GM12878 (cell line): ENCODE measurements around the gene STOML3. TPM values are rescaled to one million over a fixed set of nuclear protein-coding genes. Genes with fewer than 3 reads are reported as not detected.

ENCODE experiments used
- CBX5 ChIP-seq: sonication (generic); IDR thresholded peaks from 2 replicates; pipeline ENCODE4 v1.6.1; 2016; ENCODE audit warnings: low read depth, moderate library complexity, mild to moderate bottlenecking, inconsistent platforms
- HCFC1 ChIP-seq: fragments of 150-350 bp; IDR thresholded peaks from 2 replicates; pipeline ENCODE4 v1.6.1; 2014; ENCODE audit warnings: low read length
- IRF4 ChIP-seq: IDR thresholded peaks from 2 replicates; pipeline ENCODE4 v1.6.1; 2011; ENCODE audit warnings: low read depth, low read length
- NFIC ChIP-seq: IDR thresholded peaks from 2 replicates; pipeline ENCODE4 v1.6.1; 2012; ENCODE audit warnings: low read depth, mild to moderate bottlenecking, inconsistent platforms, low read length, moderate library complexity
- SIX5 ChIP-seq: IDR thresholded peaks from 2 replicates; pipeline ENCODE4 v1.6.1; 2011; ENCODE audit warnings: mild to moderate bottlenecking, low read depth, low read length, moderate library complexity; ENCODE audit not compliant: severe bottlenecking
- SRF ChIP-seq, 2 experiments: IDR thresholded peaks; 2 replicates each; pipeline ENCODE4 v1.6.1; 2011; ENCODE audit warnings: low read depth in 2 of 2, low read length in 2 of 2, mild to moderate bottlenecking in 1 of 2, moderate library complexity in 1 of 2
- STAT3 ChIP-seq: IDR thresholded peaks from 2 replicates; pipeline ENCODE4 v1.6.1; 2011; ENCODE audit warnings: low read depth, low read length, improper control_type of control experiment
- SUZ12 ChIP-seq: fragments of 200-600 bp; sonication (generic); IDR thresholded peaks from one replicate; pipeline ENCODE4 v1.6.1; 2018; ENCODE audit warnings: antibody characterized with exemption, mild to moderate bottlenecking; ENCODE audit not compliant: unreplicated experiment
- TAF1 ChIP-seq: IDR thresholded peaks from 2 replicates; pipeline ENCODE4 v1.6.1; 2011; ENCODE audit warnings: mild to moderate bottlenecking, low read depth, low read length, borderline replicate concordance
- TBL1XR1 ChIP-seq: IDR thresholded peaks from 2 replicates; pipeline ENCODE4 v1.6.1; 2012; ENCODE audit warnings: low read depth, low read length, improper control_type of control experiment
- WRNIP1 ChIP-seq: IDR thresholded peaks from 2 replicates; pipeline ENCODE4 v1.6.1; 2011; ENCODE audit warnings: low read depth, low read length, improper control_type of control experiment, borderline replicate concordance
- ZNF217 ChIP-seq: fragments of 450-650 bp; IDR thresholded peaks from 2 replicates; pipeline ENCODE4 v1.6.1; 2017; ENCODE audit warnings: antibody characterized with exemption, mild to moderate bottlenecking
- ZNF24 ChIP-seq: fragments of 450-650 bp; IDR thresholded peaks from 2 replicates; pipeline ENCODE4 v1.6.1; 2017; ENCODE audit warnings: antibody characterized with exemption, mild to moderate bottlenecking
- ZNF274 ChIP-seq: IDR thresholded peaks from one replicate; pipeline ENCODE4 v1.8.0; 2011; ENCODE audit not compliant: insufficient read length, insufficient read depth
- polyA plus RNA-seq, 11 experiments: library from polyadenylated mRNA; depleted of rRNA in 4 of 11; unstranded in 6 of 11; stranded (reverse) in 5 of 11; fragments of >200 nt; fragmentation: Nextera tagmentation in 4 of 11; fragmentation: Illumina TruSeq in 1 of 11; extraction: Ambion mirVana in 4 of 11; extraction: Trizol in 1 of 11; gene quantifications; 1 replicate in 1 of 11; 2 replicates in 10 of 11; pipeline versions ENCODE4 v1.2.1 to v1.2.3, GENCODE V29; 2011 to 2016; ENCODE audit warnings: inconsistent platforms in 2 of 11, missing spikeins in 2 of 11, low read depth in 1 of 11
- total RNA-seq, 4 experiments: library from RNA; depleted of rRNA in 3 of 4; stranded (reverse); fragments of >200 nt in 3 of 4; fragmentation: Illumina TruSeq in 1 of 4; extraction: Trizol in 1 of 4; gene quantifications; 2 replicates each; pipeline versions ENCODE4 v1.2.1 to v1.2.3, GENCODE V29; 2013 to 2021
- TF ChIP-seq, protein P1 (sequence below): fragments of 450-650 bp; formaldehyde crosslinking; IDR thresholded peaks from 2 replicates; pipeline ENCODE4 v1.4.0; 2020; ENCODE audit warnings: mild to moderate bottlenecking, moderate library complexity
- TF ChIP-seq, protein P2 (sequence below): fragments of 150-350 bp; IDR thresholded peaks from 2 replicates; pipeline ENCODE4 v1.6.1; 2014; ENCODE audit warnings: mild to moderate bottlenecking, low read depth, low read length
- TF ChIP-seq, protein P3 (sequence below): fragments of 450-650 bp; conservative IDR thresholded peaks from 2 replicates; pipeline ENCODE4 v1.6.1; 2017; ENCODE audit warnings: mild to moderate bottlenecking, moderate library complexity
- TF ChIP-seq, protein P4 (sequence below): fragments of 450-650 bp; IDR thresholded peaks from 2 replicates; pipeline ENCODE4 v1.6.1; 2014; ENCODE audit warnings: mild to moderate bottlenecking
- TF ChIP-seq, protein P5 (sequence below): IDR thresholded peaks from 2 replicates; pipeline ENCODE4 v1.6.1; 2011; ENCODE audit warnings: low read depth, low read length, improper control_type of control experiment, borderline replicate concordance
- TF ChIP-seq, protein P6 (sequence below): IDR thresholded peaks from 2 replicates; pipeline ENCODE4 v1.6.1; 2011; ENCODE audit warnings: low read depth, mild to moderate bottlenecking, low read length, moderate library complexity, borderline replicate concordance; ENCODE audit errors: extremely low read depth

STOML3 gene
- total and polyA plus RNA-seq, 10 of the 15 experiments (the other 5 are each of a cell fraction or from before 2014, with no cell fraction given) = not detected

DNA sequence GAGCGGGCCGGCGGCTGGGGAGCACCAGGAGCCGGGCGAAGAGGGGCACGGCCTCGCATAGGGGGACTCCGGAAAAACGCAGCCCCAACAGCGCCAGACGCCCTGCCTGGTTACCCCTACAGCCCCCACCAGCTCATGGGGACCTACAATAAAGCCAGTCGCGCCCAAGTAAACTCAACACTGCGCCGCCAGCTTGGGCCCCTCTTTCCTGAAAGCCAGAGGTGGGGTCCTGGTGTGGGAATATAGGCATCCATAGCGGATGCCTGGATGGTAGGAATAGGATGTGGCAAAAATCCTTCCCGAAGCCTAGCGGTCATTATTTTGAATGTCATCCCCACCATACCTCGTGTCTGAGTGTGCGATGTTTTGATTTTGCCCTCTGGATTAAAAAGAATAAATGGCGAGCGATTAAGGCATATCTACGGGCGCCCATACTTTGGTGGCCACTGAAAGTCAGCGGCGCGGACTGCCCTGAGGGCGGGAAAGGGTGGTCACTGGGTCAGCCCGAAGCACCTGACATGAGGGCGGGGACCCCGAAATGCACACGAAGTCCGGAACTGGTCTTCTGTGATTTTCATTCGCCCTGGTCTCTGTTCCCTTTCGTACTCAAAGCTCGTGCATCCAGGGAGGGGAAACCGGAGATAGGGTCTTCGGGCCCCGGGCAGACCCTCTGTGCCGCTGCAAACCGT, 47.4 kb upstream of the STOML3 start, which contains the start of the genes NHLRC3 and PROSER1 (continued):
- TF ChIP-seq, protein P1, sequence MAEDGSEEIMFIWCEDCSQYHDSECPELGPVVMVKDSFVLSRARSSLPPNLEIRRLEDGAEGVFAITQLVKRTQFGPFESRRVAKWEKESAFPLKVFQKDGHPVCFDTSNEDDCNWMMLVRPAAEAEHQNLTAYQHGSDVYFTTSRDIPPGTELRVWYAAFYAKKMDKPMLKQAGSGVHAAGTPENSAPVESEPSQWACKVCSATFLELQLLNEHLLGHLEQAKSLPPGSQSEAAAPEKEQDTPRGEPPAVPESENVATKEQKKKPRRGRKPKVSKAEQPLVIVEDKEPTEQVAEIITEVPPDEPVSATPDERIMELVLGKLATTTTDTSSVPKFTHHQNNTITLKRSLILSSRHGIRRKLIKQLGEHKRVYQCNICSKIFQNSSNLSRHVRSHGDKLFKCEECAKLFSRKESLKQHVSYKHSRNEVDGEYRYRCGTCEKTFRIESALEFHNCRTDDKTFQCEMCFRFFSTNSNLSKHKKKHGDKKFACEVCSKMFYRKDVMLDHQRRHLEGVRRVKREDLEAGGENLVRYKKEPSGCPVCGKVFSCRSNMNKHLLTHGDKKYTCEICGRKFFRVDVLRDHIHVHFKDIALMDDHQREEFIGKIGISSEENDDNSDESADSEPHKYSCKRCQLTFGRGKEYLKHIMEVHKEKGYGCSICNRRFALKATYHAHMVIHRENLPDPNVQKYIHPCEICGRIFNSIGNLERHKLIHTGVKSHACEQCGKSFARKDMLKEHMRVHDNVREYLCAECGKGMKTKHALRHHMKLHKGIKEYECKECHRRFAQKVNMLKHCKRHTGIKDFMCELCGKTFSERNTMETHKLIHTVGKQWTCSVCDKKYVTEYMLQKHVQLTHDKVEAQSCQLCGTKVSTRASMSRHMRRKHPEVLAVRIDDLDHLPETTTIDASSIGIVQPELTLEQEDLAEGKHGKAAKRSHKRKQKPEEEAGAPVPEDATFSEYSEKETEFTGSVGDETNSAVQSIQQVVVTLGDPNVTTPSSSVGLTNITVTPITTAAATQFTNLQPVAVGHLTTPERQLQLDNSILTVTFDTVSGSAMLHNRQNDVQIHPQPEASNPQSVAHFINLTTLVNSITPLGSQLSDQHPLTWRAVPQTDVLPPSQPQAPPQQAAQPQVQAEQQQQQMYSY (CRISPR knock-in tag) = no peak
- peak; percentile 97; the same call in 1 of the 2 replicates for TF ChIP-seq WRNIP1
- TF ChIP-seq, protein P2, sequence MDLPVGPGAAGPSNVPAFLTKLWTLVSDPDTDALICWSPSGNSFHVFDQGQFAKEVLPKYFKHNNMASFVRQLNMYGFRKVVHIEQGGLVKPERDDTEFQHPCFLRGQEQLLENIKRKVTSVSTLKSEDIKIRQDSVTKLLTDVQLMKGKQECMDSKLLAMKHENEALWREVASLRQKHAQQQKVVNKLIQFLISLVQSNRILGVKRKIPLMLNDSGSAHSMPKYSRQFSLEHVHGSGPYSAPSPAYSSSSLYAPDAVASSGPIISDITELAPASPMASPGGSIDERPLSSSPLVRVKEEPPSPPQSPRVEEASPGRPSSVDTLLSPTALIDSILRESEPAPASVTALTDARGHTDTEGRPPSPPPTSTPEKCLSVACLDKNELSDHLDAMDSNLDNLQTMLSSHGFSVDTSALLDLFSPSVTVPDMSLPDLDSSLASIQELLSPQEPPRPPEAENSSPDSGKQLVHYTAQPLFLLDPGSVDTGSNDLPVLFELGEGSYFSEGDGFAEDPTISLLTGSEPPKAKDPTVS = peak; percentile 62; the same call in 1 of the 2 replicates
- TF ChIP-seq TAF1 = peak; percentile 73
- TF ChIP-seq ZNF217 = 0 out of 2 replicates have a peak, but pooled peaks have one; percentile 0
- TF ChIP-seq SIX5 = peak; percentile 58
- TF ChIP-seq, protein P3, sequence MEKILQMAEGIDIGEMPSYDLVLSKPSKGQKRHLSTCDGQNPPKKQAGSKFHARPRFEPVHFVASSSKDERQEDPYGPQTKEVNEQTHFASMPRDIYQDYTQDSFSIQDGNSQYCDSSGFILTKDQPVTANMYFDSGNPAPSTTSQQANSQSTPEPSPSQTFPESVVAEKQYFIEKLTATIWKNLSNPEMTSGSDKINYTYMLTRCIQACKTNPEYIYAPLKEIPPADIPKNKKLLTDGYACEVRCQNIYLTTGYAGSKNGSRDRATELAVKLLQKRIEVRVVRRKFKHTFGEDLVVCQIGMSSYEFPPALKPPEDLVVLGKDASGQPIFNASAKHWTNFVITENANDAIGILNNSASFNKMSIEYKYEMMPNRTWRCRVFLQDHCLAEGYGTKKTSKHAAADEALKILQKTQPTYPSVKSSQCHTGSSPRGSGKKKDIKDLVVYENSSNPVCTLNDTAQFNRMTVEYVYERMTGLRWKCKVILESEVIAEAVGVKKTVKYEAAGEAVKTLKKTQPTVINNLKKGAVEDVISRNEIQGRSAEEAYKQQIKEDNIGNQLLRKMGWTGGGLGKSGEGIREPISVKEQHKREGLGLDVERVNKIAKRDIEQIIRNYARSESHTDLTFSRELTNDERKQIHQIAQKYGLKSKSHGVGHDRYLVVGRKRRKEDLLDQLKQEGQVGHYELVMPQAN = peak; percentile 81
- TF ChIP-seq IRF4 = 0 out of 2 replicates have a peak, but pooled peaks have one; percentile 32
- peak; percentile 78 for TF ChIP-seq HCFC1
- no peak for TF ChIP-seq NFIC
- TF ChIP-seq SRF (IDR thresholded peaks at IDR 0.05; ENCODE audit: low read depth in 2 of 2, low read length in 2 of 2) = peak in 1 of 2 experiments; percentile 83; a peak in 2 of 4 replicates
- no peak for TF ChIP-seq ZNF24
- 0 out of 2 replicates have a peak, but pooled peaks have one; percentile 47 for TF ChIP-seq CBX5
- TF ChIP-seq ZNF274 = no peak
- no peak for TF ChIP-seq STAT3
- TF ChIP-seq, protein P4, sequence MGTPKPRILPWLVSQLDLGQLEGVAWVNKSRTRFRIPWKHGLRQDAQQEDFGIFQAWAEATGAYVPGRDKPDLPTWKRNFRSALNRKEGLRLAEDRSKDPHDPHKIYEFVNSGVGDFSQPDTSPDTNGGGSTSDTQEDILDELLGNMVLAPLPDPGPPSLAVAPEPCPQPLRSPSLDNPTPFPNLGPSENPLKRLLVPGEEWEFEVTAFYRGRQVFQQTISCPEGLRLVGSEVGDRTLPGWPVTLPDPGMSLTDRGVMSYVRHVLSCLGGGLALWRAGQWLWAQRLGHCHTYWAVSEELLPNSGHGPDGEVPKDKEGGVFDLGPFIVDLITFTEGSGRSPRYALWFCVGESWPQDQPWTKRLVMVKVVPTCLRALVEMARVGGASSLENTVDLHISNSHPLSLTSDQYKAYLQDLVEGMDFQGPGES = peak; percentile 61; the same call in 1 of the 2 replicates
- TF ChIP-seq, protein P5, sequence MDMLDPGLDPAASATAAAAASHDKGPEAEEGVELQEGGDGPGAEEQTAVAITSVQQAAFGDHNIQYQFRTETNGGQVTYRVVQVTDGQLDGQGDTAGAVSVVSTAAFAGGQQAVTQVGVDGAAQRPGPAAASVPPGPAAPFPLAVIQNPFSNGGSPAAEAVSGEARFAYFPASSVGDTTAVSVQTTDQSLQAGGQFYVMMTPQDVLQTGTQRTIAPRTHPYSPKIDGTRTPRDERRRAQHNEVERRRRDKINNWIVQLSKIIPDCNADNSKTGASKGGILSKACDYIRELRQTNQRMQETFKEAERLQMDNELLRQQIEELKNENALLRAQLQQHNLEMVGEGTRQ = peak; percentile 37
- TF ChIP-seq SUZ12 = no peak
- no peak for TF ChIP-seq TBL1XR1
- TF ChIP-seq, protein P6, sequence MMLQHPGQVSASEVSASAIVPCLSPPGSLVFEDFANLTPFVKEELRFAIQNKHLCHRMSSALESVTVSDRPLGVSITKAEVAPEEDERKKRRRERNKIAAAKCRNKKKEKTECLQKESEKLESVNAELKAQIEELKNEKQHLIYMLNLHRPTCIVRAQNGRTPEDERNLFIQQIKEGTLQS = peak; percentile 55; the same call in 1 of the 2 replicates
